Stimulated activated CD8-positive, alpha-beta memory T cell treated with anti-CD3 and anti-CD28 coated beads, Interleukin-15, amount 100 ng/mL, for 1 hour (primary cell): ENCODE data around the gene RERE.
"Not testable (repeated sequence)": the region's sequence is repeated elsewhere in the genome, so short reads cannot be mapped to it uniquely, and the experiment has no call there.

Experiments
- DNase-seq: peaks from one replicate; pipeline ENCODE4 v3.0.0-alpha.2; 2020; ENCODE audit warnings: low read depth

RERE gene

GRCh38 chr1:8448911-8449661, 368.4 kb downstream of the RERE start:
- DNase-seq: no peak

- DNase-seq: not testable (repeated sequence)
These were observed 368.9 kb downstream of the RERE start for GRCh38 chr1:8448505-8448904.

DNA sequence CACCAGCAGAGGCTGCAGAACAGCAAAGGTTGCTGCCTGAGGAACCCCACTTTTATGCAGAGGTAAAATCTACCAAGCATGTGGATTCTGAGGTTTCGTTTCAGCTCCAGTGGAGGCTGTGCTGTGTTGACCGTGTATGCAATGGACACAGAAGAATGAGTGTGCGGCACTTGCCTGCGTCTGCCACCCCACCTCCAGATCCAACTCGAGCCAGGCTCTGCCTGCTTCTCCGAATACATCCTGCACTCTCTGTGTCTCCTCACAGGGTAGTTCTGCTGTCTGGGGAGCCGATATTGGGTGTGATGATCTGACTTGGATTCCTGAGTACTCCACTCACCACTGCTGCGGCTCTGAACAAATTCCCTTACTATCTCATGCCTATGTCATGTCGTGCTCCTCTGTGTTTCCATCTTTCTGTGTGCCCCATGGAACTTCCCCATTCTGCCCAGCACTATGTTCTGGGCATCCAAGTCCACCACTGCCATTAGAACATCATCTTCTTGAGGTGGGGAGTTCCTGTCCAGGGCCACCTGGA, 369.8 kb downstream of the RERE start:
- DNase-seq: no peak

- not testable (repeated sequence) for DNase-seq
These were observed 371.3 kb downstream of the RERE start for GRCh38 chr1:8446119-8446518.

DNA sequence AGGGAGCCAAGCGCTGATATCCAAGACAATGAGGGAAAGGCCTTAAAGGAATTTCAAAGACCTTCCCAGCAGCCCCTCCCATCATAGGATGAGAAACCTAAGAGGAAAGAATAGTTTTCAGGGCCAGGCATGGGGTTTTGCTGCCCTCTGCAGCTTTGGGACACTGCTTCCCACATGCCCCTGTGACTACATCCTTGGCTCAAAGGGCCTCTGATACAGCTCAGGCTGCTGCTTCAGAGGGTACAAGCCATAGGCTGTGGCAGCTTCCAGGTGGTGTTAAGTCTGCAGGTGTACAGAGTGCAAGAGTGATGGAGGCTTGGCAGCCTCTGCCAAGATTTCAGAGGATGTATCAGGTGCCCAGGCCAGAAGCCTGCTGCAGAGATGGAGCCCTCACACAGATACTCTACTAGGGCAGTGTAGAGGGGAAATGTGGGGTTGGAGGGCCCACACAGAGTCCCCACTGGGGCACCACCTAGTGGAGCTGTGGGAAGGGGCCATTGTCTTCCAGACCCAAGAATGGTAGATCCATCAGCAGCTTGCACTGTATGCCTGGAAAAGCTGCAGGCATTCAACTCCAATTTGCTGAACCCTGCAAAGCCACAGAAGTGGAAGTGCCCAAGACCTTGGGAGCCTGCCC, 373.8 kb downstream of the RERE start:
- no peak for DNase-seq

- no peak for DNase-seq
These were observed 376.0 kb downstream of the RERE start for GRCh38 chr1:8441426-8441825.

DNA sequence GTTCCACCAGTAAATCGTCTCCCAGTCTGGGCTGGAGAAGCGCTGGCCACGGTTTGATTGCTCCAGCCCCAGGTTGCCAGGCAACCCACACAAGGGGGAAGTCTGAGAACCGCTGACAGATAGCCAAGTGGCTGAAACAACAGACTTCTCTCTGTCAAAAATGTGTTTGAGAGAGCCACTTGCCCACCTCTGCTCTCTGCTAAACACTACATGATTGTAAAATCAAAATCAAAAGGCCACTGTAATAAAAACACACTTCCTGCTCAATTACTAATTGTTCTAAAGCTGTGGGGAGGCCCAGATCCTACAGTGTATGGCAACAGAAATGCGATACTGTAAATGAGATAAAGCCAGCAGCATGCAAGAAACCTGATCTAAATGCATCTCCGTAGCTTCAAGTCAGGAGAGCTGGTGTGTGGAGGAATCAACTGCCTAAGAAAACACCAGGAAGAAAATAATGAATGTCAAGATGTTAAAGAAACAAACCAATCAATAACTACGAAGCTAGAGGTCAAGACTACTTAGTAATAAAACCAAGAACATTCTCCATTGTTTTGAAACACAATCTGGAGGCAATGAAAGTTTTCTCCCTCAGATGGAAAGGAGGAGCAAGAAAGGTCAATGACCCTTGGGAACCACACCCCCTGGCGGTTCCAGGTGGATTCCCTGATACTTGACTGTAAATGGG, 378.3 kb downstream of the RERE start:
- DNase-seq: no peak

DNA sequence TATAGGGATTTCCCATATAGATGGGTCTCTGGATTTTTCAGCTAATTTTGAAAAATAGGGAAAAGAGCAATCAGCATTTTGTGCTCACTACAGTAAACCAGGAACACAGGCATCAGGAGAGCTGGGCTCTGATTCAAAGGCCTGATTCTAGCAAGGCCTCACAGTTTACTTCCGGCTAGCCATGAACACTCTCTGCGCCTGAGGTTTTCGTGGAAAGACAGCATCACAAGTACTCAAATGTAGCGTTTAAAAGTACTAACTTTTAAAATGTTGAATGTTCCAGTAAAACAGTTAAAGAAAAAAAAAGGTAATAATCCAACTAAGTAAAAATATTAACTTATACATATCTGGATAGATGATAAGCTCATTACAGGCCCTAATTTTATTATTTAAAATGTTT, 379.0 kb downstream of the RERE start:
- no peak for DNase-seq

DNA sequence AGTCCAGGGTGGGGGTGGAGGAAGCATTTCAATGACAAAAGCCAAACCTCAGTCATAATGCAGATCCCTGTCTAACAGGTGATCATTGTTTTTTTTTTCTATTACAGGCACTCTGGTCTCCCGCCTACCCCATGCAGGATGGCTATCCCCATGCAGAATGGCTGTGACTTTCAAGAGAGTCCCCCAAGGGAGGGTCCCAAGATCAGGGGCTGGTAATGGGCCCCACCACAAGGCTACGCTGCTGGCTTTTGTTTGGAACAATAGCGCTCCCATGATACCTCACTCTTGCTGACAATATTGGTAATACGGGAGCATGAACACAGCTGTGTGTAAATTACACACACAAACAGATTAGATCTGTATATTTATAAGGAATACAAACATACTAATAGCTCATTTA, 380.1 kb downstream of the RERE start:
- no peak for DNase-seq

- no peak for DNase-seq
These were observed 381.8 kb downstream of the RERE start for GRCh38 chr1:8435569-8436071.

- DNase-seq: no peak
These were observed 383.3 kb downstream of the RERE start for GRCh38 chr1:8434101-8434500.

GRCh38 chr1:8431784-8432183, 385.7 kb downstream of the RERE start:
- DNase-seq: no peak

- DNase-seq: no peak
These were observed 386.4 kb downstream of the RERE start for GRCh38 chr1:8431019-8431418.

- DNase-seq: no peak
These were observed 387.0 kb downstream of the RERE start for GRCh38 chr1:8430476-8430875.

GRCh38 chr1:8429549-8430110, 387.8 kb downstream of the RERE start:
- DNase-seq: no peak

GRCh38 chr1:8428441-8428840, 389.0 kb downstream of the RERE start:
- no peak for DNase-seq

DNA sequence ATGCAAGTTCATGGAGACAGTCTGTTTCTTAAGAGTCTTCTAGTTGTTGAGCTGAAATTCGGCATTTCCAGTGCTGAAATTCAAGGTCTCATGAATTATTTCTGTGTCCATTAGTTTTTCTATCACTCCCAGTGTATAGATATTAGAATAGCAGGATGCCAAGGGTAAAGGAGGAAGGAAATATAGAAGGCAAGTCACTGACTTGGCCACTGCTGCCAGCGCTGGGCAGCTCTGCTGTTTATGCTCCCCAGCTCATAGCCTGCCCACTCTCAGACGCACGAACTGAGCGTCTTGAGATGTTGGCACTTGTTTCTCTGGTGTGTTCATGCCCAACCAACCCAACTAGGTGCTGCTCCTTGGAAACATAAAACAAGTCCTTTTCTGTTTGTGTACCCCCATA, 389.5 kb downstream of the RERE start:
- no peak for DNase-seq

DNA sequence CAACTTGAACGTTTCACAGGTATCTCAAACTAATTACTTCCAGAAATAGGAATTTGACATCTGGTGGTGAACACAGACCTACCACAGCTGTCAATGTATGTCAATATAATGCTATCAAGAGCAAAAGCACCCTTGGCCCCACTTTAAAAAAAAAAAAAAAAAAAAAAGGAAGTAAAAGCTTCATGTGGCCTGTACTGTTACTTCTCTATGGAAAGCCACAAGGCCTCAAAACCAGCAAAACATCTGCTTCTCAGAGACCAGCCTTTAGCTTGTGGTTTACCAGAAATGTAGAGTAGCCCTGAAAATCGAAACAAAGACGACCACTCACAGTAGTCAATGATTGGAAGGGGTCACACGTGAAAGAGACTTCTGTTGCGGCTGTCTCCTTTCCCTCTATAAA, 389.9 kb downstream of the RERE start:
- no peak for DNase-seq

DNA sequence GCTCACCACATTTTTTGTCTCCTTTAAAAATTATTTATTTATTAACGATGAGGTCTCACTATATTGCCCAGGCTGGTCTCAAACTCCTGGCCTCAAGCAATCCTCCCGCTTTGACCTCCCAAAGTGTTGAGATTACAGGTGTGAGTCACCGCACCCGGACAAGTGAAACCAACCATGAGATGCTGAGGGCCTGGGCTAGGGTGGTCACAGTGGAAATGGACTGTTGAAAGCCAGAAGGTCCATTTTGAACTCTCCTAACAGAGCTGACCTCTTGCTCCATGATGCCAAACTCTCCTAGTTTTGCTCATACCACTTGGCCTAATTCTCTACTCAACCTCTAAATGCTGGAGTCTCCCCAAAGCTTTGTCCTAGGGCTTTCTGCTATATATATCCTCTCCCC, 390.4 kb downstream of the RERE start:
- no peak for DNase-seq

DNA sequence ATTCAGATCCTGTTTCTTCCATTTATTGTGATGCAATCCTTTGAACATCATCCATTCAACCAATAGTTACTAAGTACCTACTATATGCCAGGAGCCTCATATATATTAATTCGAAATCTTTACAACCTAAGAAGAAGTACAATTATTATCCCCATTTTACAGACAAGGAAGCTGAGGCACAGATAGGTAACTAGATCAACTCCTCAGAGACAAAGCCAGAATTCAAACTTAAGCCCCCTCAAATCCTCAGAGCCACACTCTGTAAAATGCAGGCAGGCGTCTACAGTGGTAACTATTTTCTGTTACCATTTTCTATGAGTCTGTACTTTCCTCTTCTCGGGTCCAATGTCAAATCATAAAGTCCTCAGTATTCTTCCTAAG, 391.7 kb downstream of the RERE start:
- DNase-seq: no peak

- DNase-seq: no peak
These were observed 392.2 kb downstream of the RERE start for GRCh38 chr1:8425150-8425780.

DNA sequence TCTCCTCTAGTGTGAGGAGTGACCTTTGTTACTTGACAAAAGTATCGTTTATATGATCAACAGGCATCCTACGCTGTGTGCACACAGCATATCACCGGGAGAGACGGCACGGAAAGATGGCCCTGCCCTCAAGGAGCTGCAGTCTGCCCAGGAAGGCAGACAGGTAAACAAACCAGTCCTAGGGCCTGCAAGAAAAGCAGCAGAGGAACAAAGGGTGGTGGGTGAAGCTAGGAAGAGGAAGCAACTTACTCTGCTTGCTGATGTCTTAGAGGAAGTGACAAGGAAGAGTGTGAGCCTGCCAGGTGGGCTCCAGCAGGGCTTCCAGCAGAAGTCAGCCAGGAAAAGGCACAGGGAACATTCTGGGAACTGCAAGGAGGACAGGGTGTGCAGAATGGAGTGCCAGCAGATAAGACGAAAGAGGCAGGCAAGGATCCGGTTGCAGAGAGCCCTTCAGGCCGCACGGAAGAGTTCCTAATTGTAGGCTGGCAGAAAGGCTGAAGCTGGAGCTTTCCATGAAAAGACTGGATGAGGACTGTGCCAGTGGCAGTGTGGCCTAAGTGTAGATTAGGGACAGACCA, 392.8 kb downstream of the RERE start:
- no peak for DNase-seq
